HG03575 (cell line): Measurements from ENCODE around the gene STAP2.

ENCODE experiments used
- ATAC-seq: cut with Tn5 transposase; IDR thresholded peaks from one replicate; pipeline ENCODE4 v1.9.1; 2021; ENCODE audit not compliant: unreplicated experiment, insufficient number of reproducible peaks, low FRiP score; ENCODE audit errors: extremely low read depth

STAP2 gene

GRCh38 chr19:4371247-4372164 is 32.9 kb upstream of the STAP2 start:
- no peak for ATAC-seq

DNA sequence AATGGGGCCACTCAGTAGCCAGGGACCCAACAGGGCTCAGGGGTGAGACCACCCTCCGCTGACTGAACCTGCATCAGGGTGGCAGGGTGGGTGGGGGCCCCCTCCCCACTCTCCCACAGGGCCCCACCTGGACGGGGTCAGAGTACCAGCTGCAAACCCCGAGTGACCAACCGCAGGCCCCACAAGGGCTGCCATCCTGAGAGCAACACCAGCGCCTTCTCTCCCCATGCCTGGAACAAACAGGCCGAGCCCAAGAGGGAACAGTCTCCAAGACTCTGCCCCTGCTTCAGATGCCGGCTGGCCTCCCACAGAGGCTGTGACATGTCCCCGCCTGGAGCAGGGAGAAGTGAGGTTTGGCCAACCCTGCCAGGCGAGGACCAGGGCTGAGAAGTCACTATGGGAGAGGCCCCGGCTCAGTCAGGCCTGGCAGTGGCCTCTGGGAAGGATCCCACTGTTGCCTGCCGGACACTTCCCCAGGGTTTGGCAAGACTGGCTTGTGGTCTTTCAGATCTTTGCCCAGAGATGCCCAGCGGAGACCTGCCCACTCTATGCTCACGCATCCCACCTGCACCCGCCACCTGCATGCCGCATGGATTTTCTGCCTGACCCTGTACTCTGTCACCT is 31.9 kb upstream of the STAP2 start:
- no peak for ATAC-seq

GRCh38 chr19:4369888-4370260 is 31.2 kb upstream of the STAP2 start:
- ATAC-seq = no peak

DNA sequence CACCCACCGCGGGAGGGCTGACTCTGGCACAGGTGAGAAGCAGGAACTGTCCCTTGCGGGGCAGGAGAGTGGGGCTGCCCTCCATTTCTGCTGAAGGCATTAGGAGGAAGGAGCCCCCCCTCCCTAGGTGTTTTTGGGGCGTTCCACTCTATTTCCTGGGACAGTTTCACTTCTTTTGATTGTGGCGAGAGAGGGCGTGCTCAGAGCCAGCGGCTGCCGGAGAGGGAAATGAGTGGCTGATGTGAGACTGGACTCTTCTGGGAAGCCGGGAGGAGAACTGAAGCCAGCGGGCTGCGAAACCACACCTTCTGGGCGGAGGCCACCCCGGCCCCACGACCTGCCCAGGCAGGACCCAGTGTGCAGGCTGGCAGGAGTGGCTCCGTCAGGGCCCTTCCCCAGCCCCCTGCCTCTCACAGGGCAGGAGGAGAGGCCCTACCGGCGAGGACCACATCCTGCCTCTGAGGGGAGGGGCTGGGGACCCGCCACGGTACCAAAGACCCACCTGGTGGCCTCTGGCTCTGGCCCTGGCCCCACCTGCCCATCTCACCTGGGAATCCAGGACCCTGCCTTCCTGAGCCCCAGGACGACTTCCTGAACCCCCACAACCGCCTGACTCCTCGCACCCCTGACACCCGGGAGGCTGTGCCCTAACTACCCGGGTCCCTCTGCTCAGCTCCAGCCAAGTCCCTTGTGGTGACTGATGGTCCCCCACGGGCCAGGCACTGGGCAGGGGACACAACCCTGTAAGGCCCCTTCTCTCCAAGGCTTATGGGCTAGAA is 30.7 kb upstream of the STAP2 start:
- no peak for ATAC-seq

DNA sequence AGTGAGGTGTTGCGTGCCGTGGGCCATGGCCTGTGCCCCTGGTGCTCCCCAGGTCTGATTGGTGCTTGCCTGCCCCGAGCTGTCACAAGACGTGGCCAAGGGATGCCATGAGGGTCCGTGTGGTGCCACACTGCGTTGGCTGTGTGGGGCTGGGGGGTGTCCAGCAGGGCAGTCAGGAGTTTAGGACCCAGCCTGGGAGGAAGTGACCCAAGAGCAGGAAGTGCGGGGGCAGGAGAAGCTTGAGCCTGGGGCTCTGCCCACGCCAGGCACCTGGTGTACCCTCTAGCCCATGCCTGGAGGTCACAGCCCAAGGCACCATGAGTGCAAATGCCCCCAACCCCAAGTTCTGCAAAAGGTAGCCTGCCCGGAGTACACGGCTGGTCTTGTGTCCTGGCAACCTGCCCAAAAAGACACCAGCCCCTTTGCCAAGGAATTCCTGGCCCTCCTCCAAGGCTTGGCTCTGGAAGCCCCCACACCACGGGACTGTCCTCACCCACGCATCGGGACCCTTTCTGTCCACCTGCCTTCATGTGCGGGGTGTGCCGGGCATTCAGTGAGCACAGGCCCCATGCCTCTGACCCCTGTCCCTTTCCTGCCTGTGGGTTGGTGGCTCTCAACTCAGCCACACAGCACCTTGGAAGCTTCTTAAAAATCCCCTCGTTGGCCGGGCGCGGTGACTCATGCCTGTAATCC is 29.6 kb upstream of the STAP2 start:
- no peak for ATAC-seq

DNA sequence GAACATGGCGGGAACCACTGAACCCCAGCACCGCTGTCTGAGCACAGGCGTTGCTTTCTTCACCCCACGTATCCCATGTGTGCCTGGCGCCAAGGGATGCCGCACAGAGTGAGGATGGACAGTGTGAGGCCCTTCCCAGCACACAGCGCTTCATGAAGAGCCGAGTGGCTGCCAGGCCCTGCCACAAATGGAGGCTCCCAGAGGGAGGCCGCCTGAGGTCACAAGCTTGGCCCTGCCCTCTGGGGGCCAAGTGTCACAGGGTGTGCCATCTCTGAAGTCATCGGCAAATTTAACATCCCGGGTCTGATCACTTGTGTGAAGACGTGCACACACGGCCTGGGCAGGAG is 29.1 kb upstream of the STAP2 start:
- ATAC-seq = no peak

GRCh38 chr19:4367336-4367723 is 28.7 kb upstream of the STAP2 start:
- ATAC-seq = no peak

DNA sequence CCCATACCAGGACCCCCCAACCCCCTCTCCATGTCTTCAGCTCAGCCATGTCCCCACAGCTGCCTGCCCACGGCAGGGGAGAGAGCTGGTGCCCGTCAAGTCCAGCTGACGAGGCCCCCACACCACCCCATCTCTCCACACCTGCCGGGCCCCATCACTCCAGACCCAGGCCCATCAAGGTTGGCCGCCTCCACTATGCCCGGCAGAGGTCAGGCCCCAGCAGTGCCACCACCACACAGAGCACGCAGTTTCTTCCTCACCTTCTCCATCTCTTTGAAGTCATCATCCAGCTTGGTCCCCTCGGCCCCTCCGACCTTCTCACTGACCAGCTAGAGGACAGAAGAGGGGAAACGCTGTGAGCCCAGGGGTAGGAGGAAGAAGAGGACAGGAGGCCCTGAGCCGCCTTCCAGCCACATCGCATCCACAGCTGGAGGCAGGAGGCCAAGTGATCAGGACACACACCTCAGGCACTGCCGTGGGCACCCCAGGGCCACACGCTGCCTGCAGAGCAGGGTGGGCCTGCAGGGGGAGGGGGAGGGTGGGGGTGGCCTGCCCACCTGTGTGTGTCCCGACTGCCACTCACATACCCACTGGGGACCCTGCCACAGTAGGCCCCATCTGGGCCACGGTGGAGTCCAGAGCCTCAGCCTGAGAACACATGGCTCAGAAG is 28.2 kb upstream of the STAP2 start:
- no peak for ATAC-seq

DNA sequence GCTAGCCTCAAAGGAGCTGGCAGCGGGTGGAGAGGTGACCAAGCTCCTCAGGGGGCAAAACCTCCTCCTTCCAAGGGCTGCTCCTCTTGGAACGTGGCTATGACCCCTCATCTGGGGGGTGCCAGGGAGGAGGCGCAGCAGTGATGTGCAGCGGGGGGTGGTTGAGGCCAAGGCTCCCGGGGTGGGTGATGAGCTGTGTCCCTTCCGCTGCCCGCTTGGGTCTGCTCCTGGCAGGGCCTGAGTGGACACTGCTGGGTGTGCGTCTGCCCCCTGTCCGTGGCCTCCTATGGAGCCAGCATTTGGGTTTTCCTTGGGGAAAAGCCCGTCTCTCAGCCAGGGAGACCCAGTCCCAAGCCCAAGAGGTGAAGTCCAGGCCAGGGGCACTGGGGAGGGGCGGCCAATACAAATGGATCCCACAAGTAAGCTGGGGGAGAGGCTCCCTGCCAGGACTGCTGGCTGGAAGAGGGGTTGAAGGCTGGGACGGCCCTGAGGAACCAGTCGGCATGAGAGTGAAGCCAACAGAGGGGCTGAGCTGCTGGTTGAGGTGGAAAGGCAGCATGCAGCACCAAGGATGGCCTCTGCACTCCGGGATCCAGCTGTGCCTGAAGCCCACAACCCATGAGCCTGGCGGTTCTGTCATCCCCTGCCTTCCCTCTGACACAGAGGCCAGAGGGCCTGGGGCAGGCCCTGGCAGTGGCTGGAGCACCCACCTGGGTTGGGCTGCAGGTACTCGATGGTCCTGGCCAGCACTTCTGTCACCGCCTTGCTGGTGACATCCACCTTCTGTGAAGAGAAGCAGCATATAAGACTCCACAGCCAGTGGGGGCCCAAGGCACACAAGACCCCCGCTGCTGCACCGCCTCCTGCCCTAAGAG is 27.4 kb upstream of the STAP2 start:
- ATAC-seq = no peak

- ATAC-seq = no peak
Observed at GRCh38 chr19:4365341-4365740, 26.7 kb upstream of the STAP2 start.

GRCh38 chr19:4363571-4364304 is 25.1 kb upstream of the STAP2 start:
- ATAC-seq = no peak

DNA sequence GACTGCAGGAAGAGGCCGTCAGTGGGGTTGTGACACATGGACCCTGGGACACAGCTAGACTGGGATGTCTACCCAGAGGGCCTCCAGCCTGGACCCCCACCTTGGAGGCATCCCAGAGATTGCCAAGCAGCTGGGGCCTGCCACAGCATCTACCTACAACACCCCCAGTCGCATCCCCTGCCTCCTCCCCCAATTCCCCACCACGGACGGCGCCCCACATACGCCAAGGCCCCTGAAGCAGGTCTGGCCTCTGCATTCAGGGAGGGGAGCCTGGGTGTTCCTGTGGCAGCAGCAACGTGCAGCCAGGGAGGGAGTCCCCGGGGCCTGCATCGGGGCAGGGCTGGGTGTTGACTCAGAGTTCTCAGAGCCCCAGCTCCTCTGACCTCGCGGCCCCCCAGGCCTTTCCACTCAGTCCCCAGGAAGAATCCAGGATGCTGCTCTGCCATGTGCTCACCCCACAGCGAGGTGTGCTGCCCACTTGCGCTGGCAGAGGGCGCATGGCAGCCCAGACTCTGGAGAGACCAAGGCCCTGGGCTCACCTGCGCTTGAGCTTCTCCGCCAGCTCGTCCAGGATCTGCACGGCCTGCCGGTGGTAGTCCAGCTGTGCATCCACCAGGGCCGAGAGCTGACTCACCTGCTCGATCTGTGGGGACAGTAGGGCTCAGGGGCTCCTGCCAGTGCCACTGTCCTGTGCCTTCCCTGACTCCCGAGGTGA is 24.4 kb upstream of the STAP2 start:
- ATAC-seq = no peak

- ATAC-seq = no peak
Observed at GRCh38 chr19:4362101-4362828, 23.6 kb upstream of the STAP2 start.

GRCh38 chr19:4361152-4362046 is 22.8 kb upstream of the STAP2 start:
- no peak for ATAC-seq

DNA sequence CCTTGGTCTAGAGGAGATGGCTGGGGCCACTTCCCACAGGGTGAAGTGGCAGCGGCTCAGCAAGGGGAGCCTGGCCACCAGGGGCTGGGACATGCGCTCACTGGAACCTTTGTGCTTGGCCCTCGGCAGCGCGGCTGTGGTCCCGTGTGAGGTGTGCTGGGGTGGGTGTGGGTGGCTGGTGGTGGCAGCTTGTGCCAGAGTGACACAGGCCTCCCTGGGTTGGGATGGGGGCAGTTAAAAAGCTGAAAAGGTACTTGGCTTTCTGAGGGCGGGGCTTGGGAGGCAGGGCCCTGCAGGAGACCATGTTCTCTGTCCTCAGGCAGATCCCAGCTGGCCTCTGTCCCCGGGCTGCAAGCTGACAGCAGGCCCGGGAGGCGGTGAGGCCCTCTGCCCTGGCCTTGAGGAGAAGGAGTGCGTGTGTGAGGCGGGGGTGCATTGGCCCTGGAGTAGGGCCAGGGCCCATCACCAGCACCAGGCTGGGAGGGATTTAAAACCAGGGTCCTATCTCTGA is 22.1 kb upstream of the STAP2 start:
- ATAC-seq = no peak
